ENCODE data around the gene CORO2B. TPM values are rescaled to one million over a fixed set of nuclear protein-coding genes. Genes with fewer than 3 reads are reported as not detected.

CORO2B gene
- total and polyA plus RNA-seq, 2 of the 13 experiments (the other 11 are each of a cell fraction or from before 2014, with no cell fraction given): 0.35 to 0.63 TPM

DNA sequence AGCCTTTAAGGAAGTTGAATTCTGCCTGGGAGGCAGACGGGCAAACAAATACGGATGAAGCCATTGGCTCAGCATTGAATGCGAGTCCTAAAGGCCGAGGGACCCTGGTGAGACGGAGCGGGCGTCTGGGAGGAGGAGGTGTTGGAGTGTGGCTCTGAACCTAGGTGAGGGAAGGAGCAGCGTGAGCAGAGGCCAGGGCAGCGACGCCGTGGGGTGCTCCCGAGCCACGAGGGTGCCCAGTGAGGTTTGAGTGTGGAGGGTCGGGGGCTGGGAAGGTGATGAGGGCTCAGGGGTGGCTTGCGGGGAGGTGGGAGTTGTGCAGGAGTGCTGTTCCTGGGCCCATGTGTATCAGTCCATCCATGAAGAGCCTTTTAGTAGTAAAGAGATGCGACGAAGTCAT, 17.0 kb downstream of the CORO2B start:
- BruUV-seq (replicated peaks): no TSS peak
- peaks cover 4 to 9% of the 10 kb centered on the region in 2 experiments; a peak in 3 of 5 replicates for H3K27me3 ChIP-seq (ENCODE audit: control insufficient read depth in 1 of 2, insufficient read depth in 2 of 2, low read length in 2 of 2)
- no peaks in the 10 kb centered on the region for H3K79me2 ChIP-seq (ENCODE audit: insufficient read depth, low read length)
- no peaks in the 10 kb centered on the region for H3K9me3 ChIP-seq (ENCODE audit: low read length)
- ATAC-seq (no peak), DNase-seq (ENCODE audit: low spot score) (no peak), FAIRE-seq (no peak)
- intact Hi-C loops (cut with micrococcal nuclease; ENCODE audit: unreplicated experiment): no loop called here
- no peaks in the 10 kb centered on the region for H4K20me1 ChIP-seq (ENCODE audit: insufficient read depth, low read length)
- ChIA-PET CTCF (ENCODE audit: low intra/inter-chr PET ratio, low total read pairs) (no interaction called here), POLR2A (no interaction called here)
- no peak for TF ChIP-seq ZNF44 (CRISPR knock-in tag; IDR thresholded peaks at IDR 0.05)
- no peak for TF ChIP-seq ZFY (CRISPR knock-in tag; IDR thresholded peaks at IDR 0.05)
- TF ChIP-seq EEA1 (CRISPR knock-in tag; IDR thresholded peaks at IDR 0.05; ENCODE audit: borderline replicate concordance): no peak
- TF ChIP-seq, protein P1, sequence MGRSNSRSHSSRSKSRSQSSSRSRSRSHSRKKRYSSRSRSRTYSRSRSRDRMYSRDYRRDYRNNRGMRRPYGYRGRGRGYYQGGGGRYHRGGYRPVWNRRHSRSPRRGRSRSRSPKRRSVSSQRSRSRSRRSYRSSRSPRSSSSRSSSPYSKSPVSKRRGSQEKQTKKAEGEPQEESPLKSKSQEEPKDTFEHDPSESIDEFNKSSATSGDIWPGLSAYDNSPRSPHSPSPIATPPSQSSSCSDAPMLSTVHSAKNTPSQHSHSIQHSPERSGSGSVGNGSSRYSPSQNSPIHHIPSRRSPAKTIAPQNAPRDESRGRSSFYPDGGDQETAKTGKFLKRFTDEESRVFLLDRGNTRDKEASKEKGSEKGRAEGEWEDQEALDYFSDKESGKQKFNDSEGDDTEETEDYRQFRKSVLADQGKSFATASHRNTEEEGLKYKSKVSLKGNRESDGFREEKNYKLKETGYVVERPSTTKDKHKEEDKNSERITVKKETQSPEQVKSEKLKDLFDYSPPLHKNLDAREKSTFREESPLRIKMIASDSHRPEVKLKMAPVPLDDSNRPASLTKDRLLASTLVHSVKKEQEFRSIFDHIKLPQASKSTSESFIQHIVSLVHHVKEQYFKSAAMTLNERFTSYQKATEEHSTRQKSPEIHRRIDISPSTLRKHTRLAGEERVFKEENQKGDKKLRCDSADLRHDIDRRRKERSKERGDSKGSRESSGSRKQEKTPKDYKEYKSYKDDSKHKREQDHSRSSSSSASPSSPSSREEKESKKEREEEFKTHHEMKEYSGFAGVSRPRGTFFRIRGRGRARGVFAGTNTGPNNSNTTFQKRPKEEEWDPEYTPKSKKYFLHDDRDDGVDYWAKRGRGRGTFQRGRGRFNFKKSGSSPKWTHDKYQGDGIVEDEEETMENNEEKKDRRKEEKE (IDR thresholded peaks at IDR 0.05): no peak
- no peaks in the 10 kb centered on the region for H3K36me3 ChIP-seq (replicated peaks in 1 of 2; ENCODE audit: control insufficient read depth in 1 of 2, insufficient read depth in 2 of 2, low read length in 2 of 2)
- in situ Hi-C loops (cut with HindIII; ENCODE audit: extremely low pct_ligation_motif_present, low pct_unique_long_range_greater_than_20kb): no loop called here
- no peak overlapping the region for H3K4me2 ChIP-seq (ENCODE audit: low read depth, low read length)
- H3K4me1 ChIP-seq (ENCODE audit: insufficient read depth, low read length): no peaks in the 10 kb centered on the region
- H3K9ac ChIP-seq (ENCODE audit: insufficient read depth, low read depth, low read length): no peak overlapping the region
- H2AFZ ChIP-seq (ENCODE audit: low read length): no peak overlapping the region
- no peak overlapping the region for H3K27ac ChIP-seq (ENCODE audit: extremely low read length, insufficient read depth, low read length)
- no peak overlapping the region for H3K4me3 ChIP-seq (replicated peaks in 1 of 3; ENCODE audit: insufficient read depth in 1 of 3, low read depth in 2 of 3, low read length in 3 of 3)
- WGBS (ENCODE audit: low lambda C conversion rate): 53% methylated on average over 17 of the region's 17 CpGs

DNA sequence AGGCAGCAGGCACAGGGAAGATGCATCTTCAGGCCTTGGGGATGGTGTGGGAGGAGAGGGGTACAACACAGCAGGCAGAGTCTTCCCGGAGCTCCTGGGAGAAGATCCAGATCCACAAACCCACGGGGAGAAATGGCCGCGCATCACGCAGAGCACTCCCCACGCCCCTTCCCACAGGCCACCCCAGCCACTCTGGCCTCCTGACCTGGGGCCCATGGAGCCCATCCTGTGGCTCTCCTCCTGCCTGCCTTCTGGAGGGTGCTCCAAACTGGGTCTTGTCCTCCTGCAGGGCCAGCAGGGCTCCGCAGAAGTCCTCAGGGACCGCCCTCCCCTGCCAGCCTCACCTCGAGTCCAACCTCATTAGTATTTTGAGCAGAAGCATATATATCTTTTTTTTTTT, 17.9 kb downstream of the CORO2B start:
- Histone ChIP-seq H2AFZ (ENCODE audit: low read length) (no peak overlapping the region), H3K9me3 (ENCODE audit: low read length) (no peaks in the 10 kb centered on the region), H3K36me3 (replicated peaks in 1 of 2; ENCODE audit: control insufficient read depth in 1 of 2, insufficient read depth in 2 of 2, low read length in 2 of 2) (no peaks in the 10 kb centered on the region), H3K9ac (ENCODE audit: insufficient read depth, low read depth, low read length) (no peak overlapping the region), H3K79me2 (ENCODE audit: insufficient read depth, low read length) (no peaks in the 10 kb centered on the region), H4K20me1 (ENCODE audit: insufficient read depth, low read length) (no peaks in the 10 kb centered on the region), H3K4me3 (replicated peaks in 1 of 3; ENCODE audit: insufficient read depth in 1 of 3, low read depth in 2 of 3, low read length in 3 of 3) (no peak overlapping the region), H3K4me1 (ENCODE audit: insufficient read depth, low read length) (no peaks in the 10 kb centered on the region), H3K4me2 (ENCODE audit: low read depth, low read length) (no peak overlapping the region), H3K27ac (ENCODE audit: extremely low read length, insufficient read depth, low read length) (no peak overlapping the region), H3K27me3 (ENCODE audit: control insufficient read depth in 1 of 2, insufficient read depth in 2 of 2, low read length in 2 of 2) (peaks cover 3 to 4% of the 10 kb centered on the region in 2 experiments; a peak in 2 of 5 replicates)
- BruUV-seq (replicated peaks): no TSS peak
- FAIRE-seq (no peak), DNase-seq (ENCODE audit: low spot score) (no peak), ATAC-seq (no peak)
- no peak for TF ChIP-seq ZNF550 (CRISPR knock-in tag; IDR thresholded peaks at IDR 0.05; ENCODE audit: borderline replicate concordance)
- TF ChIP-seq, protein P2, sequence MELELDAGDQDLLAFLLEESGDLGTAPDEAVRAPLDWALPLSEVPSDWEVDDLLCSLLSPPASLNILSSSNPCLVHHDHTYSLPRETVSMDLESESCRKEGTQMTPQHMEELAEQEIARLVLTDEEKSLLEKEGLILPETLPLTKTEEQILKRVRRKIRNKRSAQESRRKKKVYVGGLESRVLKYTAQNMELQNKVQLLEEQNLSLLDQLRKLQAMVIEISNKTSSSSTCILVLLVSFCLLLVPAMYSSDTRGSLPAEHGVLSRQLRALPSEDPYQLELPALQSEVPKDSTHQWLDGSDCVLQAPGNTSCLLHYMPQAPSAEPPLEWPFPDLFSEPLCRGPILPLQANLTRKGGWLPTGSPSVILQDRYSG (CRISPR knock-in tag; IDR thresholded peaks at IDR 0.05): no peak
- no peak for TF ChIP-seq TP53 (CRISPR knock-in tag; conservative IDR thresholded peaks at IDR 0.05)
- TF ChIP-seq RCOR2 (CRISPR knock-in tag; IDR thresholded peaks at IDR 0.05): no peak
- TF ChIP-seq, protein P3, sequence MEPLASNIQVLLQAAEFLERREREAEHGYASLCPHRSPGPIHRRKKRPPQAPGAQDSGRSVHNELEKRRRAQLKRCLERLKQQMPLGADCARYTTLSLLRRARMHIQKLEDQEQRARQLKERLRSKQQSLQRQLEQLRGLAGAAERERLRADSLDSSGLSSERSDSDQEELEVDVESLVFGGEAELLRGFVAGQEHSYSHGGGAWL (CRISPR knock-in tag; IDR thresholded peaks at IDR 0.05): no peak
- 59% methylated on average over 3 of the region's 9 CpGs for WGBS (ENCODE audit: low lambda C conversion rate)
- ChIA-PET POLR2A (no interaction called here), CTCF (ENCODE audit: low intra/inter-chr PET ratio, low total read pairs) (no interaction called here)
- in situ Hi-C loops (cut with HindIII; ENCODE audit: extremely low pct_ligation_motif_present, low pct_unique_long_range_greater_than_20kb) (no loop called here), intact Hi-C loops (cut with micrococcal nuclease; ENCODE audit: unreplicated experiment) (no loop called here)

Data from HepG2 (cell line).